ENCODE measurements around the gene PTCH2. TPM values are rescaled to one million over a fixed set of nuclear protein-coding genes. Genes with fewer than 3 reads are reported as not detected.

The PTCH2 gene
- total RNA-seq, 1 experiment from 2014 or later: 0.74 TPM

DNA sequence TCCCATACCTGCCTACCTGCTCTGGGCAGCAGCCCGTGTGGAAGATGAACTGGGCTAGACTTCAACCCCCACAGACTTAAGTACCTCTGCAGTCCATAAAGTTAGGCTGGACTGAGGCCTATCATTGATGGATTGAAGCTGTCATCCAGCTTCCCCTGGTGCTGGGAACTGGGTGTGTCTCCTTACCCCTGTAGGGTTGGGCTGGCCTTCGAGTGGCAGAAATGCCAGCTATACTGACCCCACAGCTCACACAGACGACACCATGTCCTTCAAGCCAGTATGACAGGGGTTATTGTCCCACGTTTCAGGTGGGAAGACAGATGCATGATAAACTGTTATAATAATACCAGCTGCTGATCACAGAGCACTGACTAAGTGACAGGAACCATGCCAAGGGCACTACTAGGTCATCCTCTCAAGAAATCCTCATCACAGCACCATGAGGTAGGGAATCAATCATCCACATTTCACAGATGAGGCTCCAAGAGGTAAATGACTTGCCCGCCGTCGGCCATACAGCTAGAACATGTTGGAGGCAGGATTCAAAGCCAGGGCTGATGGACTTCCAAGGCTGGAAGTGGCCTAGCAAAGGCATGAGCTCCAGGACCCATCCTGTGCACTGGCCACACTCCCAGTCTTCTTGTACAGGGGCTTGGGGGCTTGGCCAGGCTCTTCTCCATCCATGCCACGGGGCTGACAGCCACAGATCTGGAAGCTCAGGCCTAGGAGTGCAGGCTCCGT, 54.8 kb downstream of the PTCH2 start, which contains the start of gene BEST4:
TSS of gene BEST4 (minus strand) at position 51 of the 741 bp plus-strand sequence. CDS start 465 bp downstream, outside the sequence.
- ATAC-seq (no peak), DNase-seq (ENCODE audit: low read depth, low spot score) (no peak)
- Histone ChIP-seq H3K9me3 (ENCODE audit: control insufficient read depth, insufficient read depth, low read depth, low read length) (no peaks in the 10 kb centered on the region), H3K27me3 (ENCODE audit: control insufficient read depth, insufficient read depth, low read length) (no peaks in the 10 kb centered on the region), H3K4me3 (ENCODE audit: low read depth in 2 of 2, low read length in 2 of 2) (no peak within 1 kb of the TSS), H3K27ac (ENCODE audit: low read length) (no peak within 1 kb of the TSS), H3K36me3 (ENCODE audit: control insufficient read depth, insufficient read depth, low read length) (no peaks in the 10 kb centered on the region), H3K4me1 (ENCODE audit: control insufficient read depth, insufficient read depth, low read length) (no peaks in the 10 kb centered on the region; the same call in 1 of the 2 replicates)
- BruUV-seq (replicated peaks): no TSS peak
- ChIA-PET POLR2A (interaction anchor here (1.4 kb wide), 1 partner anchor 31 kb away, joined by 4 read pairs; no protein-coding TSS in a partner anchor), CTCF (no interaction called here)
- intact Hi-C loops (cut with micrococcal nuclease; ENCODE audit: unreplicated experiment): no loop called here
- no peak for TF ChIP-seq TCF7L2 (IDR thresholded peaks at IDR 0.05; ENCODE audit: low read depth, low read length)
- in situ Hi-C loops (cut with HindIII; ENCODE audit: low pct_unique_long_range_greater_than_20kb, low sequenced_read_pairs): no loop called here

DNA sequence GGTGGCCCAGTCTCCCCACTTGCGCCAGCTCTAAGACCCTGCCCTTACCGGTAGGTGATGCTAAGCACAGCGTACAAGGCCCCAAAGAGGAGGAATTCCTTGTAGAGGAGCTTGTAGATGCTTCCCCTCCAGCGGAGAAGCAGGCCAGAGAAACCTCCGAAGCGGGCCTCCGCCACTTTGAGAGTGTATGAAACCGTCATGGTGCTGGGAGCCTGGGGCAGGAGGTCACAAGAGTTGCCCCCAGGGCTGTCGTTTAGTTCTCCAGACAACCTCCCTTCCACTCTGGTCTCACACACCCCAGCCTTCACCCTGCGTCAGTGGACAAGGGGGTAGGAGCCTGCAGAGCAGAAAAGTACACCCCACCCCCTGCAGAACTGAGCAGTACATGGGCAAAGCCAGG, 55.5 kb downstream of the PTCH2 start:
- ATAC-seq: no peak
- ChIA-PET POLR2A (interaction anchor here (0.6 to 1.4 kb wide), 2 partner anchors 27 to 32 kb away, joined by 4 to 6 read pairs; no protein-coding TSS in a partner anchor), CTCF (interaction anchor here (0.6 kb wide), 1 partner anchor 10 kb away, joined by 10 read pairs; no protein-coding TSS in a partner anchor)
- in situ Hi-C loops (cut with HindIII; ENCODE audit: low pct_unique_long_range_greater_than_20kb, low sequenced_read_pairs) (no loop called here), intact Hi-C loops (cut with micrococcal nuclease; ENCODE audit: unreplicated experiment) (no loop called here)
- Histone ChIP-seq H3K4me3 (ENCODE audit: low read depth in 2 of 2, low read length in 2 of 2) (no peak overlapping the region), H3K27me3 (ENCODE audit: control insufficient read depth, insufficient read depth, low read length) (no peaks in the 10 kb centered on the region), H3K4me1 (ENCODE audit: control insufficient read depth, insufficient read depth, low read length) (no peaks in the 10 kb centered on the region; the same call in 1 of the 2 replicates), H3K27ac (ENCODE audit: low read length) (no peak overlapping the region), H3K9me3 (ENCODE audit: control insufficient read depth, insufficient read depth, low read depth, low read length) (no peaks in the 10 kb centered on the region), H3K36me3 (ENCODE audit: control insufficient read depth, insufficient read depth, low read length) (no peaks in the 10 kb centered on the region)
- BruUV-seq (replicated peaks): no TSS peak
- DNase-seq (ENCODE audit: low read depth, low spot score): no peak
- no peak for TF ChIP-seq POLR2AphosphoS5 (IDR thresholded peaks at IDR 0.05; ENCODE audit: low read depth, low read length)
- no peak for TF ChIP-seq TCF7L2 (IDR thresholded peaks at IDR 0.05; ENCODE audit: low read depth, low read length)
- TF ChIP-seq SIN3A (IDR thresholded peaks at IDR 0.05; ENCODE audit: borderline replicate concordance, insufficient read depth, low read depth, low read length): no peak

DNA sequence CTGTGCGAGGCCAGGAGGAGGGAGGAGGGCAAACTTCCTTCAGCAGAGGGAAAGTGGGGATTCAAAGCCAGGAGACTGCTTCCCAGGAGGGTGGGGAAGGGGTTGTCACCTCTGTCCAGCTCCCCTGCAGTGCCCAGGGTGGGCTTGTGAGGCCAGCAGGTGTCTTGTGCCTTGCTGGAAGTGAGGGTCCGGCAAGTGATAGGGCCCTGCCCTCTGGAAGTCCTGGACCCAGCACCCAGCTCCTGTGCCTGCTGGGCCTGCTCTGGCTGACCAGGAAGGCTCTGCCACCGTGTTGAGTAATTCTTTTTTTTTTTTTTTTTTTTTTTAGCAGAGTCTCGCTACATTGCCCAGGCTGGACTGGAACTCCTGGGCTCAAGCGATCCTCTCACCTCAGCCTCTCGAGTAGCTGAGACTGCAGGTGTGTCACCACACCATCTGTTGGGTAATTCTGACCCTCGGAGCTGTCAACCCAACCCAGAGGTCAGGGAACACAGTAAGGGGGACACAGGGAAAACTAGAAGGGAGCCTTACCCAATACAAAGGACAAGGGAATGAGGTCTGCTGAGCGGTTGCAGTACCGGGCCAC, 56.1 kb downstream of the PTCH2 start:
- no peak for DNase-seq (ENCODE audit: low read depth, low spot score)
- intact Hi-C loops (cut with micrococcal nuclease; ENCODE audit: unreplicated experiment) (no loop called here), in situ Hi-C loops (cut with HindIII; ENCODE audit: low pct_unique_long_range_greater_than_20kb, low sequenced_read_pairs) (no loop called here)
- no peak overlapping the region for H3K4me3 ChIP-seq (ENCODE audit: low read depth in 2 of 2, low read length in 2 of 2)
- TF ChIP-seq SIN3A (IDR thresholded peaks at IDR 0.05; ENCODE audit: borderline replicate concordance, insufficient read depth, low read depth, low read length) (no peak), TCF7L2 (IDR thresholded peaks at IDR 0.05; ENCODE audit: low read depth, low read length) (no peak), POLR2AphosphoS5 (IDR thresholded peaks at IDR 0.05; ENCODE audit: low read depth, low read length) (no peak)
- TF ChIP-seq, protein P1, sequence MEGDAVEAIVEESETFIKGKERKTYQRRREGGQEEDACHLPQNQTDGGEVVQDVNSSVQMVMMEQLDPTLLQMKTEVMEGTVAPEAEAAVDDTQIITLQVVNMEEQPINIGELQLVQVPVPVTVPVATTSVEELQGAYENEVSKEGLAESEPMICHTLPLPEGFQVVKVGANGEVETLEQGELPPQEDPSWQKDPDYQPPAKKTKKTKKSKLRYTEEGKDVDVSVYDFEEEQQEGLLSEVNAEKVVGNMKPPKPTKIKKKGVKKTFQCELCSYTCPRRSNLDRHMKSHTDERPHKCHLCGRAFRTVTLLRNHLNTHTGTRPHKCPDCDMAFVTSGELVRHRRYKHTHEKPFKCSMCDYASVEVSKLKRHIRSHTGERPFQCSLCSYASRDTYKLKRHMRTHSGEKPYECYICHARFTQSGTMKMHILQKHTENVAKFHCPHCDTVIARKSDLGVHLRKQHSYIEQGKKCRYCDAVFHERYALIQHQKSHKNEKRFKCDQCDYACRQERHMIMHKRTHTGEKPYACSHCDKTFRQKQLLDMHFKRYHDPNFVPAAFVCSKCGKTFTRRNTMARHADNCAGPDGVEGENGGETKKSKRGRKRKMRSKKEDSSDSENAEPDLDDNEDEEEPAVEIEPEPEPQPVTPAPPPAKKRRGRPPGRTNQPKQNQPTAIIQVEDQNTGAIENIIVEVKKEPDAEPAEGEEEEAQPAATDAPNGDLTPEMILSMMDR (IDR thresholded peaks at IDR 0.05): no peak
- TF ChIP-seq, protein P2, sequence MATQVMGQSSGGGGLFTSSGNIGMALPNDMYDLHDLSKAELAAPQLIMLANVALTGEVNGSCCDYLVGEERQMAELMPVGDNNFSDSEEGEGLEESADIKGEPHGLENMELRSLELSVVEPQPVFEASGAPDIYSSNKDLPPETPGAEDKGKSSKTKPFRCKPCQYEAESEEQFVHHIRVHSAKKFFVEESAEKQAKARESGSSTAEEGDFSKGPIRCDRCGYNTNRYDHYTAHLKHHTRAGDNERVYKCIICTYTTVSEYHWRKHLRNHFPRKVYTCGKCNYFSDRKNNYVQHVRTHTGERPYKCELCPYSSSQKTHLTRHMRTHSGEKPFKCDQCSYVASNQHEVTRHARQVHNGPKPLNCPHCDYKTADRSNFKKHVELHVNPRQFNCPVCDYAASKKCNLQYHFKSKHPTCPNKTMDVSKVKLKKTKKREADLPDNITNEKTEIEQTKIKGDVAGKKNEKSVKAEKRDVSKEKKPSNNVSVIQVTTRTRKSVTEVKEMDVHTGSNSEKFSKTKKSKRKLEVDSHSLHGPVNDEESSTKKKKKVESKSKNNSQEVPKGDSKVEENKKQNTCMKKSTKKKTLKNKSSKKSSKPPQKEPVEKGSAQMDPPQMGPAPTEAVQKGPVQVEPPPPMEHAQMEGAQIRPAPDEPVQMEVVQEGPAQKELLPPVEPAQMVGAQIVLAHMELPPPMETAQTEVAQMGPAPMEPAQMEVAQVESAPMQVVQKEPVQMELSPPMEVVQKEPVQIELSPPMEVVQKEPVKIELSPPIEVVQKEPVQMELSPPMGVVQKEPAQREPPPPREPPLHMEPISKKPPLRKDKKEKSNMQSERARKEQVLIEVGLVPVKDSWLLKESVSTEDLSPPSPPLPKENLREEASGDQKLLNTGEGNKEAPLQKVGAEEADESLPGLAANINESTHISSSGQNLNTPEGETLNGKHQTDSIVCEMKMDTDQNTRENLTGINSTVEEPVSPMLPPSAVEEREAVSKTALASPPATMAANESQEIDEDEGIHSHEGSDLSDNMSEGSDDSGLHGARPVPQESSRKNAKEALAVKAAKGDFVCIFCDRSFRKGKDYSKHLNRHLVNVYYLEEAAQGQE (IDR thresholded peaks at IDR 0.05; ENCODE audit: insufficient read depth in 1 of 2, low read depth in 2 of 2, low read length in 1 of 2): no peak
- no peak for ATAC-seq
- ChIA-PET CTCF (interaction anchor here (0.6 to 0.7 kb wide), 2 partner anchors 10 to 11 kb away, joined by 3 to 10 read pairs; no protein-coding TSS in a partner anchor), POLR2A (interaction anchor here (0.6 kb wide), 2 partner anchors 27 to 56 kb away, joined by 6 to 11 read pairs; partner anchors contain the start of gene RNU5D-1)
- no peaks in the 10 kb centered on the region for H3K27me3 ChIP-seq (ENCODE audit: control insufficient read depth, insufficient read depth, low read length)
- H3K36me3 ChIP-seq (ENCODE audit: control insufficient read depth, insufficient read depth, low read length): no peaks in the 10 kb centered on the region
- no TSS peak for BruUV-seq (replicated peaks)
- H3K4me1 ChIP-seq (ENCODE audit: control insufficient read depth, insufficient read depth, low read length): no peaks in the 10 kb centered on the region; the same call in 1 of the 2 replicates
- H3K27ac ChIP-seq (ENCODE audit: low read length): no peak overlapping the region
- no peaks in the 10 kb centered on the region for H3K9me3 ChIP-seq (ENCODE audit: control insufficient read depth, insufficient read depth, low read depth, low read length)

Measured in Panc1 (cell line).